ENCODE results near the gene RREB1. TPM values are rescaled to one million over a fixed set of nuclear protein-coding genes. Genes with fewer than 3 reads are reported as not detected.

RREB1 gene
- total RNA-seq, 1 donor from 2014 or later: 57.6 TPM

GRCh38 chr6:7184502-7184901, 76.7 kb downstream of the RREB1 start:
- no peak for TF ChIP-seq CTCF (IDR thresholded peaks at IDR 0.05; ENCODE audit: unreplicated experiment)
- Mint-ChIP-seq H3K27me3 (ENCODE audit: unreplicated experiment) (no peaks in the 10 kb centered on the region), H3K4me3 (ENCODE audit: unreplicated experiment) (no peak overlapping the region), H3K4me1 (ENCODE audit: unreplicated experiment) (no peaks in the 10 kb centered on the region), H3K36me3 (ENCODE audit: low read depth, unreplicated experiment) (peaks cover 60% of the 10 kb centered on the region), H3K27ac (ENCODE audit: unreplicated experiment) (peak overlapping the region; percentile 57), H3K9me3 (ENCODE audit: unreplicated experiment) (no peaks in the 10 kb centered on the region)
- no peak for DNase-seq (ENCODE audit: low spot score)

- no peaks in the 10 kb centered on the region for H3K27me3 Mint-ChIP-seq (ENCODE audit: unreplicated experiment)
- H3K27ac Mint-ChIP-seq (ENCODE audit: unreplicated experiment): no peak overlapping the region
- H3K4me3 Mint-ChIP-seq (ENCODE audit: unreplicated experiment): peak overlapping the region; percentile 60
- no peak for TF ChIP-seq CTCF (IDR thresholded peaks at IDR 0.05; ENCODE audit: unreplicated experiment)
- no peak for DNase-seq (ENCODE audit: low spot score)
- no peaks in the 10 kb centered on the region for H3K9me3 Mint-ChIP-seq (ENCODE audit: unreplicated experiment)
- H3K36me3 Mint-ChIP-seq (ENCODE audit: low read depth, unreplicated experiment): peaks cover 62% of the 10 kb centered on the region
- no peaks in the 10 kb centered on the region for H3K4me1 Mint-ChIP-seq (ENCODE audit: unreplicated experiment)
Observed at GRCh38 chr6:7185561-7185960, 77.8 kb downstream of the RREB1 start.

GRCh38 chr6:7188492-7188891, 80.7 kb downstream of the RREB1 start:
- Mint-ChIP-seq H3K27me3 (ENCODE audit: unreplicated experiment) (no peaks in the 10 kb centered on the region), H3K36me3 (ENCODE audit: low read depth, unreplicated experiment) (peaks cover 36% of the 10 kb centered on the region), H3K4me3 (ENCODE audit: unreplicated experiment) (no peak overlapping the region), H3K27ac (ENCODE audit: unreplicated experiment) (no peak overlapping the region), H3K4me1 (ENCODE audit: unreplicated experiment) (no peaks in the 10 kb centered on the region), H3K9me3 (ENCODE audit: unreplicated experiment) (no peaks in the 10 kb centered on the region)
- DNase-seq (ENCODE audit: low spot score): no peak
- no peak for TF ChIP-seq CTCF (IDR thresholded peaks at IDR 0.05; ENCODE audit: unreplicated experiment)

- Mint-ChIP-seq H3K9me3 (ENCODE audit: unreplicated experiment) (no peaks in the 10 kb centered on the region), H3K27ac (ENCODE audit: unreplicated experiment) (no peak overlapping the region), H3K36me3 (ENCODE audit: low read depth, unreplicated experiment) (peaks cover 34% of the 10 kb centered on the region), H3K4me1 (ENCODE audit: unreplicated experiment) (peaks cover under 1% of the 10 kb centered on the region), H3K4me3 (ENCODE audit: unreplicated experiment) (no peak overlapping the region), H3K27me3 (ENCODE audit: unreplicated experiment) (no peaks in the 10 kb centered on the region)
- no peak for DNase-seq (ENCODE audit: low spot score)
- TF ChIP-seq CTCF (IDR thresholded peaks at IDR 0.05; ENCODE audit: unreplicated experiment): no peak
Observed at GRCh38 chr6:7189101-7189758, 81.5 kb downstream of the RREB1 start.

- Mint-ChIP-seq H3K9me3 (ENCODE audit: unreplicated experiment) (no peaks in the 10 kb centered on the region), H3K36me3 (ENCODE audit: low read depth, unreplicated experiment) (peaks cover 28% of the 10 kb centered on the region), H3K4me1 (ENCODE audit: unreplicated experiment) (peaks cover 13% of the 10 kb centered on the region), H3K4me3 (ENCODE audit: unreplicated experiment) (no peak overlapping the region), H3K27me3 (ENCODE audit: unreplicated experiment) (no peaks in the 10 kb centered on the region), H3K27ac (ENCODE audit: unreplicated experiment) (no peak overlapping the region)
- no peak for TF ChIP-seq CTCF (IDR thresholded peaks at IDR 0.05; ENCODE audit: unreplicated experiment)
- no peak for DNase-seq (ENCODE audit: low spot score)
Observed at GRCh38 chr6:7190791-7191190, 83.0 kb downstream of the RREB1 start.

Data from endothelial cell (in vitro differentiated cells).